Measurements from ENCODE around the gene SRSF10. TPM values are rescaled to one million over a fixed set of nuclear protein-coding genes. Genes with fewer than 3 reads are reported as not detected.

The SRSF10 gene
- total and polyA plus RNA-seq, 9 of the 15 experiments (the other 6 are each of a cell fraction or from before 2014, with no cell fraction given) = 154 to 264 (median 205) TPM

DNA sequence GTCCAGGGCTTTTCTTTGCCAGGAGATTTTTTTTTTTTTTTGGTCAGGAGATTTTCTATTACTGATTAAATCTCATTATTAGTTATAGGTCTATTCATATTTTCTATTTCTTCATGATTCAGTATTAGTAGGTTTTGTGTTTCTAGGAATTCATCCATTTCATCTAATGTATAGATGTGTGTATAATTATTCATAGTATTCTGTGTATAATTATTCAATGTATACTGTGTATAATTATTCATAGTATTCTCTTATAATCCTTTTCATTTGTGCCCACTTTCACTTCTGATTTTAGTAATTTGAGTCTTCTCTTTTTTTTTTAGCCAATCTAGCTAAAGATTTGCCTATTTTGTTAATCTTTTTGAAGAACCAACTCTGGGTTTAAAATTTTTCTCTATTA lies 32.8 kb downstream of the SRSF10 start:
- CTCF ChIA-PET (ENCODE audit: low intra/inter-chr PET ratio) = no interaction called here
- Histone ChIP-seq H3K4me3 (no peak overlapping the region), H3K4me2 (ENCODE audit: insufficient read depth, low read length) (no peak overlapping the region), H3K36me3 (ENCODE audit: control insufficient read depth, insufficient read depth, low read length) (no peaks in the 10 kb centered on the region), H3K9me3 (replicated peaks; ENCODE audit: control insufficient read depth, insufficient read depth, low read depth, low read length) (peaks cover 2% of the 10 kb centered on the region; the same call in 1 of the 2 replicates), H3K9me1 (ENCODE audit: control insufficient read depth, insufficient read depth, low read length) (no peaks in the 10 kb centered on the region), H3K9ac (ENCODE audit: insufficient read depth in 1 of 2, low read depth in 2 of 2, low read length in 2 of 2) (no peak overlapping the region), H4K20me1 (replicated peaks; ENCODE audit: control insufficient read depth, insufficient read depth, low read length) (no peaks in the 10 kb centered on the region), H3K27me3 (ENCODE audit: control insufficient read depth in 2 of 2, insufficient read depth in 2 of 2, low read length in 2 of 2) (0 out of 5 replicates have a peak, but pooled peaks cover 0 to 4% of the 10 kb centered on the region in 2 experiments), H2AFZ (ENCODE audit: low read depth, low read length) (no peak overlapping the region), H3K79me2 (ENCODE audit: control insufficient read depth, insufficient read depth, low read length) (no peaks in the 10 kb centered on the region), H3K27ac (ENCODE audit: extremely low read depth, low read depth, low read length) (no peak overlapping the region), H3K4me1 (replicated peaks in 1 of 2; ENCODE audit: control insufficient read depth in 2 of 2, insufficient read depth in 2 of 2, low read length in 2 of 2) (no peaks in the 10 kb centered on the region)
- POLR2A ChIA-PET = interaction anchor here (1.3 kb wide), 1 partner anchor 12 kb away, joined by 5 read pairs; the partner anchor contains the start of gene PNRC2
- no TSS peak for BruUV-seq (replicated peaks)
- in situ Hi-C loops (cut with MboI) = no loop called here
- ATAC-seq = no peak
- no peak for FAIRE-seq
- intact Hi-C loops (cut with micrococcal nuclease) = loop anchor here (5.0 kb wide), 1 partner anchor 165 kb away; the partner anchor contains the start of gene MYOM3
- DNase-seq (ENCODE audit: extremely low read depth in 1 of 4, low spot score in 3 of 4) = no peak
- TF ChIP-seq KAT7 (CRISPR knock-in tag; IDR thresholded peaks at IDR 0.05; ENCODE audit: borderline replicate concordance) = no peak
- TF ChIP-seq ZNF668 (CRISPR knock-in tag; IDR thresholded peaks at IDR 0.05) = no peak
- TF ChIP-seq KDM1A (IDR thresholded peaks at IDR 0.05) = no peak
- no peak for TF ChIP-seq HDGF (IDR thresholded peaks at IDR 0.05)
- TF ChIP-seq NFYB (IDR thresholded peaks at IDR 0.05; ENCODE audit: extremely low read depth, insufficient read length) = no peak
- TF ChIP-seq, protein P1, sequence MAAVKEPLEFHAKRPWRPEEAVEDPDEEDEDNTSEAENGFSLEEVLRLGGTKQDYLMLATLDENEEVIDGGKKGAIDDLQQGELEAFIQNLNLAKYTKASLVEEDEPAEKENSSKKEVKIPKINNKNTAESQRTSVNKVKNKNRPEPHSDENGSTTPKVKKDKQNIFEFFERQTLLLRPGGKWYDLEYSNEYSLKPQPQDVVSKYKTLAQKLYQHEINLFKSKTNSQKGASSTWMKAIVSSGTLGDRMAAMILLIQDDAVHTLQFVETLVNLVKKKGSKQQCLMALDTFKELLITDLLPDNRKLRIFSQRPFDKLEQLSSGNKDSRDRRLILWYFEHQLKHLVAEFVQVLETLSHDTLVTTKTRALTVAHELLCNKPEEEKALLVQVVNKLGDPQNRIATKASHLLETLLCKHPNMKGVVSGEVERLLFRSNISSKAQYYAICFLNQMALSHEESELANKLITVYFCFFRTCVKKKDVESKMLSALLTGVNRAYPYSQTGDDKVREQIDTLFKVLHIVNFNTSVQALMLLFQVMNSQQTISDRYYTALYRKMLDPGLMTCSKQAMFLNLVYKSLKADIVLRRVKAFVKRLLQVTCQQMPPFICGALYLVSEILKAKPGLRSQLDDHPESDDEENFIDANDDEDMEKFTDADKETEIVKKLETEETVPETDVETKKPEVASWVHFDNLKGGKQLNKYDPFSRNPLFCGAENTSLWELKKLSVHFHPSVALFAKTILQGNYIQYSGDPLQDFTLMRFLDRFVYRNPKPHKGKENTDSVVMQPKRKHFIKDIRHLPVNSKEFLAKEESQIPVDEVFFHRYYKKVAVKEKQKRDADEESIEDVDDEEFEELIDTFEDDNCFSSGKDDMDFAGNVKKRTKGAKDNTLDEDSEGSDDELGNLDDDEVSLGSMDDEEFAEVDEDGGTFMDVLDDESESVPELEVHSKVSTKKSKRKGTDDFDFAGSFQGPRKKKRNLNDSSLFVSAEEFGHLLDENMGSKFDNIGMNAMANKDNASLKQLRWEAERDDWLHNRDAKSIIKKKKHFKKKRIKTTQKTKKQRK (IDR thresholded peaks at IDR 0.05; ENCODE audit: borderline replicate concordance, low read depth, low read length) = no peak
- TF ChIP-seq, protein P2, sequence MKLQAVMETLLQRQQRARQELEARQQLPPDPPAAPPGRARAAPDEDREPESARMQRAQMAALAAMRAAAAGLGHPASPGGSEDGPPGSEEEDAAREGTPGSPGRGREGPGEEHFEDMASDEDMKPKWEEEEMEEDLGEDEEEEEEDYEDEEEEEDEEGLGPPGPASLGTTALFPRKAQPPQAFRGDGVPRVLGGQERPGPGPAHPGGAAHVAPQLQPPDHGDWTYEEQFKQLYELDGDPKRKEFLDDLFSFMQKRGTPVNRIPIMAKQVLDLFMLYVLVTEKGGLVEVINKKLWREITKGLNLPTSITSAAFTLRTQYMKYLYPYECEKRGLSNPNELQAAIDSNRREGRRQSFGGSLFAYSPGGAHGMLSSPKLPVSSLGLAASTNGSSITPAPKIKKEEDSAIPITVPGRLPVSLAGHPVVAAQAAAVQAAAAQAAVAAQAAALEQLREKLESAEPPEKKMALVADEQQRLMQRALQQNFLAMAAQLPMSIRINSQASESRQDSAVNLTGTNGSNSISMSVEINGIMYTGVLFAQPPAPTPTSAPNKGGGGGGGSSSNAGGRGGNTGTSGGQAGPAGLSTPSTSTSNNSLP (IDR thresholded peaks at IDR 0.05; ENCODE audit: borderline replicate concordance, low read depth, low read length) = no peak
- TF ChIP-seq, protein P3, sequence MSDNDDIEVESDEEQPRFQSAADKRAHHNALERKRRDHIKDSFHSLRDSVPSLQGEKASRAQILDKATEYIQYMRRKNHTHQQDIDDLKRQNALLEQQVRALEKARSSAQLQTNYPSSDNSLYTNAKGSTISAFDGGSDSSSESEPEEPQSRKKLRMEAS (CRISPR knock-in tag; IDR thresholded peaks at IDR 0.05) = no peak
- TF ChIP-seq EP300 (IDR thresholded peaks at IDR 0.05; ENCODE audit: low read length) = no peak
- no peak for TF ChIP-seq CBX1 (IDR thresholded peaks at IDR 0.05; ENCODE audit: low read depth)
- TF ChIP-seq, protein P4, sequence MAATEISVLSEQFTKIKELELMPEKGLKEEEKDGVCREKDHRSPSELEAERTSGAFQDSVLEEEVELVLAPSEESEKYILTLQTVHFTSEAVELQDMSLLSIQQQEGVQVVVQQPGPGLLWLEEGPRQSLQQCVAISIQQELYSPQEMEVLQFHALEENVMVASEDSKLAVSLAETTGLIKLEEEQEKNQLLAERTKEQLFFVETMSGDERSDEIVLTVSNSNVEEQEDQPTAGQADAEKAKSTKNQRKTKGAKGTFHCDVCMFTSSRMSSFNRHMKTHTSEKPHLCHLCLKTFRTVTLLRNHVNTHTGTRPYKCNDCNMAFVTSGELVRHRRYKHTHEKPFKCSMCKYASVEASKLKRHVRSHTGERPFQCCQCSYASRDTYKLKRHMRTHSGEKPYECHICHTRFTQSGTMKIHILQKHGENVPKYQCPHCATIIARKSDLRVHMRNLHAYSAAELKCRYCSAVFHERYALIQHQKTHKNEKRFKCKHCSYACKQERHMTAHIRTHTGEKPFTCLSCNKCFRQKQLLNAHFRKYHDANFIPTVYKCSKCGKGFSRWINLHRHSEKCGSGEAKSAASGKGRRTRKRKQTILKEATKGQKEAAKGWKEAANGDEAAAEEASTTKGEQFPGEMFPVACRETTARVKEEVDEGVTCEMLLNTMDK (IDR thresholded peaks at IDR 0.05; ENCODE audit: borderline replicate concordance, insufficient read depth, low read depth, low read length, poor library complexity, severe bottlenecking) = no peak
- TF ChIP-seq, protein P5, sequence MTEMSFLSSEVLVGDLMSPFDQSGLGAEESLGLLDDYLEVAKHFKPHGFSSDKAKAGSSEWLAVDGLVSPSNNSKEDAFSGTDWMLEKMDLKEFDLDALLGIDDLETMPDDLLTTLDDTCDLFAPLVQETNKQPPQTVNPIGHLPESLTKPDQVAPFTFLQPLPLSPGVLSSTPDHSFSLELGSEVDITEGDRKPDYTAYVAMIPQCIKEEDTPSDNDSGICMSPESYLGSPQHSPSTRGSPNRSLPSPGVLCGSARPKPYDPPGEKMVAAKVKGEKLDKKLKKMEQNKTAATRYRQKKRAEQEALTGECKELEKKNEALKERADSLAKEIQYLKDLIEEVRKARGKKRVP (CRISPR knock-in tag; IDR thresholded peaks at IDR 0.05) = no peak
- no peak for TF ChIP-seq CHCHD3 (CRISPR knock-in tag; IDR thresholded peaks at IDR 0.05)

Measured in K562 (cell line).